Thyroid gland (tissue), 4 donors: ENCODE measurements around the gene CGA.

Experiments used
- CTCF ChIP-seq, 6 experiments: fragments of 200-600 bp in 3 of 6; fragments of 450-650 bp in 3 of 6; sonication (generic) in 3 of 6; IDR thresholded peaks; one replicate each; pipeline ENCODE4 v1.5.1; 2016 to 2019; ENCODE audit warnings: antibody characterized with exemption in 6 of 6, mild to moderate bottlenecking in 2 of 6, inconsistent platforms in 1 of 6, moderate library complexity in 1 of 6
- POLR2A ChIP-seq, 2 donors: fragments of 450-650 bp; IDR thresholded peaks; one replicate each; pipeline ENCODE4 v1.6.1; 2017; ENCODE audit warnings: antibody characterized with exemption in 2 of 2, mild to moderate bottlenecking in 2 of 2, moderate library complexity in 1 of 2

DNA sequence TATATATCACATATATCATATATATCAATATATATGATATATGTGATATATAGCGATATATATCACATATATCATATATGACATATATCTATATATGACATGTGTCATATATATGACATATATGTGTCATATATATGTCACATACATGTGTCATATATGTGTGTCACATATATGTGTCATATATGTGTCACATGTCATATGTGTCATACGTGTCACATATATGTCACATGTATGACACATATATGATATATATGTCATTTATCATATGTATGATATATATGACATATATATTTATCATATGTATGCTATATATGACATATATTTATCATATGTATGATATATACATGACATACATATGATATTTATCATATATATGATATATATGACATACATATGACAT lies 32.8 kb upstream of the CGA start:
- TF ChIP-seq CTCF (IDR thresholded peaks at IDR 0.05), result no peak
- TF ChIP-seq POLR2A (IDR thresholded peaks at IDR 0.05), result no peak
